Measurements from ENCODE around the gene GPHA2.

GPHA2 gene

DNA sequence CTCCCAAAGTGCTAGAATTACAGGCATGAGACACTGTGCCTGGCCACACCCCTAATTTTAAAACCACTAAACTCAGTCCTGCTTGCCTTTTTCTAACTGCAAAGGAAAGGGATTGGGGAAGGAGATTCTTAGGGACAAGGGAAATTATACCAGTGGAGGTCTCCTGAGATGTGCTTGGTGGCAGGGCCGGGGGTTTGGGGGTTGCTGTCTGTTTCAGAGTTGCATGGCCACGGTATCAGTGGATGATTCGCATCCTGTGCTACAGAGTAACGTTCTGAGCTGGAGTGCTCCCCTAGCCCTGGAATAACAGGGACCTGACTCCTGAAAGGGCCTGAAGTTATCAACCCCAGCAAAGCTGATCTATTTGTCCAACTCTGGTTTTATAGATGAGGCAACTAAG lies 846 bp upstream of the GPHA2 start:
- TF ChIP-seq, protein P1, sequence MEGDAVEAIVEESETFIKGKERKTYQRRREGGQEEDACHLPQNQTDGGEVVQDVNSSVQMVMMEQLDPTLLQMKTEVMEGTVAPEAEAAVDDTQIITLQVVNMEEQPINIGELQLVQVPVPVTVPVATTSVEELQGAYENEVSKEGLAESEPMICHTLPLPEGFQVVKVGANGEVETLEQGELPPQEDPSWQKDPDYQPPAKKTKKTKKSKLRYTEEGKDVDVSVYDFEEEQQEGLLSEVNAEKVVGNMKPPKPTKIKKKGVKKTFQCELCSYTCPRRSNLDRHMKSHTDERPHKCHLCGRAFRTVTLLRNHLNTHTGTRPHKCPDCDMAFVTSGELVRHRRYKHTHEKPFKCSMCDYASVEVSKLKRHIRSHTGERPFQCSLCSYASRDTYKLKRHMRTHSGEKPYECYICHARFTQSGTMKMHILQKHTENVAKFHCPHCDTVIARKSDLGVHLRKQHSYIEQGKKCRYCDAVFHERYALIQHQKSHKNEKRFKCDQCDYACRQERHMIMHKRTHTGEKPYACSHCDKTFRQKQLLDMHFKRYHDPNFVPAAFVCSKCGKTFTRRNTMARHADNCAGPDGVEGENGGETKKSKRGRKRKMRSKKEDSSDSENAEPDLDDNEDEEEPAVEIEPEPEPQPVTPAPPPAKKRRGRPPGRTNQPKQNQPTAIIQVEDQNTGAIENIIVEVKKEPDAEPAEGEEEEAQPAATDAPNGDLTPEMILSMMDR (IDR thresholded peaks at IDR 0.05; ENCODE audit: control insufficient read depth, extremely low read depth, insufficient read depth), result no peak
- no peak overlapping the region for H3K4me3 ChIP-seq (ENCODE audit: low read depth, low read length)
- no peak for DNase-seq (ENCODE audit: low read depth)

DNA sequence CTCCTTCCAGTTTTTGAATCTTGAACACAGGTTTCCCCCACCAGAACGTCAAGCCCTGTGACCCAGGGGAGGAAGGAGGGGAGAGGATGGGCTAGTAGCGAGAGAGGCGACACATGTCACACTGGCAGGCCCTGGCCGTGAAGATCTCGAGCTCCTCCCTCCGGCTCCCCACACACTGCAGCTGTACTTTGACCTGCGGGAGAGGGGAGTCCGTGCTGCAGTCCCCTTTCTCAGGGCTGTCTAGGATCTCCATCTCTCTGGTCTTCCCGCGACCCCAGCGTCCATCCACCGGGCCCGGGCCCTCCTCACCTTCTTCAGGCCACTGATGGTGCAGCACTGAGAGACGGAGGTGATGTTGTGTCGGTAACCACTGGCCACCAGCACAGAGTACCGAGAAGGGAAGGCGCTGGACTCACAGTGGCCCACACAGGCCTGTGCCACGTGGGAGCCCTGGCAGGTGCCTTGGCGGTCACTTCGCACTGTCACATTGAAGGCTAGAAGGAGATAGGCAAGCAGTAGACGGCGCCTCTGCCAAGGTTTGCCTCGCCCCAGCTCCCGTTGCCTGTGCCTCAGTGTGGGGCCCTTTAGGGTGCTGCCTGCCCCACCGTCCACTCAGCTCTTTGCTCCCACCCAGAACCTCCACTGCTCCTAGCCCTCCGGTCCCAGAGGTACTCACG lies 873 bp downstream of the GPHA2 start:
- H3K4me3 ChIP-seq (ENCODE audit: low read depth, low read length), result no peak overlapping the region
- DNase-seq (ENCODE audit: low read depth), result no peak
- TF ChIP-seq, protein P1 (IDR thresholded peaks at IDR 0.05; ENCODE audit: control insufficient read depth, extremely low read depth, insufficient read depth), result no peak

- TF ChIP-seq, protein P1 (IDR thresholded peaks at IDR 0.05; ENCODE audit: control insufficient read depth, extremely low read depth, insufficient read depth), result no peak
- DNase-seq (ENCODE audit: low read depth), result no peak
- H3K4me3 ChIP-seq (ENCODE audit: low read depth, low read length), result no peak overlapping the region
Observed at GRCh38 chr11:64933935-64934681, 1.6 kb downstream of the GPHA2 start.

DNA sequence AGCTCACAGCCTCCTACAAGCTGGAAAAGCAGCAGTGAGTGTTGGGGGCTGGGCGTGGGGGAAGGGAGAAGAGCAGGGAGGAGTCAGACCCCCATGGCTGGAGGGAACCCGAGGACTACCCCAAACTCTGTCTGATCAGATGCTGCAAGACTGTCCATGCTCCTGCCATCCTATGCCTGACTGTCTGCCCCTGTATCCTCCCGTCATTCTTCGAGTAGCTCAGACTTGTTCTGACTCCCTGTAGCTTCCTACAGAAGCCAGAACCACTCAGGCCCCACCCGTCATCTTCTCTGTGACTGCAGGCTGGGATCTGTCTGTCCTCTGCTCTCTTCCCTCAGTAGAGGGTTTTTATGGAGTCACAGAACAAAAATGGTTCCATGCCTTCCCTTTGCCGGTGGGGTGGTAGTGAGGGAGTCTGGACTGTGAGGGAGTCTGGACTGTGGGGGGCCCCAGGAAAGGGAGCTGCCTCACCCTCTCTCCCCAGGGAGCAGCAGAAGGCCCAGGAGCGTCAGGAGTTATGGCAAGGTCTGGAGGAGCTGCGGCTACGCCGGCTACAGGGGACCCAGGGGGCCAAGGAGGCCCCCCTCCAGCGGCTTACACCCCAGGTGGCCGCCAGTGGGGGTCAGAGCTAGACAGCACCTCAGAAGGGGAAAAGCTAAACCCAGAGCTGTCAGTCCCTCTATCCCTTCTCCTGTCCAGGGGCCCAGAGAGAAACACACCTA lies 2.3 kb downstream of the GPHA2 start:
- no peak overlapping the region for H3K4me3 ChIP-seq (ENCODE audit: low read depth, low read length)
- TF ChIP-seq, protein P1 (IDR thresholded peaks at IDR 0.05; ENCODE audit: control insufficient read depth, extremely low read depth, insufficient read depth), result no peak
- DNase-seq (ENCODE audit: low read depth), result no peak

DNA sequence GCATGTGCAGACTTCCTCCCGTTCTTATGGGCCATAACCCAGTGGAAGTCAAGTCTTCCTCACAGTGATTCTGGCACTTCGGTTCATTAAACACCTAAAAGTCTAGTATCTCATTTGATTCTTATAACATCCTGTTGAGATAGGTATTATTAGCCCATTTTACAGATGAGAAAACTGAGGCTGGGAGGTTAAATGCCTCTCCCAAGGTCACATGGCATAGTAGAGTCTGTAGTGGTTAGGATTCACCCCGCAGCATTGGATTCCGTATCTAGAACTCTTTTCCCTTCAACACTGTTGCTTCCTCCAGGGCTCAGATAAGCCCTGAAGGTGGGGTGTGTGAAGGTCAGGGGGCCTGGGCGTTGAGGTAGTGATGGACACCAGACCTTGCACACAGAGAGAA lies 3.4 kb downstream of the GPHA2 start:
- TF ChIP-seq, protein P1 (IDR thresholded peaks at IDR 0.05; ENCODE audit: control insufficient read depth, extremely low read depth, insufficient read depth), result no peak
- no peak overlapping the region for H3K4me3 ChIP-seq (ENCODE audit: low read depth, low read length)
- DNase-seq (ENCODE audit: low read depth), result no peak

DNA sequence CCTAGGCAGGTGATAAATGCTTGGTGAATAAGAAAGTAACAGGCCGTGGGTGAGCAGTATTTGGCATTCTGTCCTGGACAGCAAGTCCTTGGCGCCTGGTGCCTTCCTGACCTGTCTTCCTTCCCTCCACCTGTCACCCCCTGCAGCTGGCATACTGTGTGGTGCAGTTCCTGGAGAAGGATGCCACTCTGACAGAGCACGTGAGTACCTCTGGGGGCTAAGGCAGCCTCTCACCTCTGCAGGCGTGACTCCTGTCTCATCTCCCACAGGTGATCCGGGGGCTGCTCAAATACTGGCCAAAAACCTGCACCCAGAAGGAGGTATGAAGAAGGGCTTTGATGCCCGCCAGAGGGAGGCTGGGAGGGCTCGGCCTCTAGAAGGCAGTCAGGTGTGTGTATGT lies 4.4 kb downstream of the GPHA2 start:
- TF ChIP-seq, protein P1 (IDR thresholded peaks at IDR 0.05; ENCODE audit: control insufficient read depth, extremely low read depth, insufficient read depth), result no peak
- no peak for DNase-seq (ENCODE audit: low read depth)
- H3K4me3 ChIP-seq (ENCODE audit: low read depth, low read length), result no peak overlapping the region

All from LNCaP clone FGC (cell line).